HepG2 (cell line): Measurements from ENCODE around the gene ZNF142. TPM values are rescaled to one million over a fixed set of nuclear protein-coding genes. Genes with fewer than 3 reads are reported as not detected.

ENCODE experiments used
- DMAP1 ChIP-seq: IDR thresholded peaks from 2 replicates; pipeline ENCODE4 v1.6.1; 2016
- ESRRA ChIP-seq: sonication (generic); formaldehyde crosslinking; IDR thresholded peaks from 2 replicates; pipeline ENCODE4 v1.5.1; 2020; ENCODE audit warnings: mild to moderate bottlenecking, low read depth, missing genetic modification reagents
- FOXP4 ChIP-seq: sonication (generic); formaldehyde crosslinking; IDR thresholded peaks from 2 replicates; pipeline ENCODE4 v1.4.0; 2020; ENCODE audit warnings: missing genetic modification reagents
- KDM5B ChIP-seq: sonication (generic); formaldehyde crosslinking; IDR thresholded peaks from 2 replicates; pipeline ENCODE4 v1.4.0; 2020; ENCODE audit warnings: missing genetic modification reagents, mild to moderate bottlenecking, borderline replicate concordance
- KLF16 ChIP-seq, 2 experiments: sonication (generic) in 1 of 2; formaldehyde crosslinking in 1 of 2; IDR thresholded peaks; 2 replicates each; pipeline versions ENCODE4 v1.6.1 to v1.8.0; 2016 to 2023; ENCODE audit warnings: missing genetic modification reagents in 2 of 2, missing compliant biosample characterization in 1 of 2
- MED8 ChIP-seq: sonication (generic); formaldehyde crosslinking; IDR thresholded peaks from 2 replicates; pipeline ENCODE4 v1.8.1; 2023; ENCODE audit warnings: mild to moderate bottlenecking, missing genetic modification reagents; ENCODE audit not compliant: insufficient replicate concordance
- MIER2 ChIP-seq: IDR thresholded peaks from 2 replicates; pipeline ENCODE4 v1.6.1; 2016; ENCODE audit warnings: missing biosample characterization, missing genetic modification reagents
- THAP9 ChIP-seq: sonication (generic); formaldehyde crosslinking; IDR thresholded peaks from 2 replicates; pipeline ENCODE4; 2020; ENCODE audit warnings: missing genetic modification reagents, mild to moderate bottlenecking, borderline replicate concordance
- ZBTB34 ChIP-seq: sonication (generic); formaldehyde crosslinking; IDR thresholded peaks from 2 replicates; pipeline ENCODE4 v1.8.0; 2022; ENCODE audit warnings: mild to moderate bottlenecking, missing genetic modification reagents
- ZBTB43 ChIP-seq: sonication (generic); formaldehyde crosslinking; conservative IDR thresholded peaks from 2 replicates; pipeline ENCODE4 v1.4.0; 2020; ENCODE audit warnings: missing genetic modification reagents
- ZNF230 ChIP-seq: sonication (generic); formaldehyde crosslinking; IDR thresholded peaks from 2 replicates; pipeline ENCODE4 v1.4.0; 2020; ENCODE audit warnings: mild to moderate bottlenecking, missing genetic modification reagents
- ZNF30 ChIP-seq: sonication (generic); formaldehyde crosslinking; IDR thresholded peaks from 2 replicates; pipeline ENCODE4 v1.5.0; 2020; ENCODE audit warnings: mild to moderate bottlenecking, missing genetic modification reagents
- ZNF337 ChIP-seq: sonication (generic); formaldehyde crosslinking; IDR thresholded peaks from 2 replicates; pipeline ENCODE4 v1.5.1; 2020; ENCODE audit warnings: missing genetic modification reagents, low read depth, mild to moderate bottlenecking, borderline replicate concordance
- ZNF543 ChIP-seq: sonication (generic); formaldehyde crosslinking; IDR thresholded peaks from 2 replicates; pipeline ENCODE4 v1.4.0; 2020; ENCODE audit warnings: mild to moderate bottlenecking, missing genetic modification reagents
- ZNF574 ChIP-seq: sonication (generic); formaldehyde crosslinking; IDR thresholded peaks from 2 replicates; pipeline ENCODE4 v1.4.0; 2020; ENCODE audit warnings: missing genetic modification reagents
- ZNF691 ChIP-seq: sonication (generic); formaldehyde crosslinking; IDR thresholded peaks from 2 replicates; pipeline ENCODE4 v1.4.0; 2020; ENCODE audit warnings: missing genetic modification reagents, low read depth, mild to moderate bottlenecking, borderline replicate concordance
- polyA plus RNA-seq, 8 experiments: library from polyadenylated mRNA; depleted of rRNA in 3 of 8; stranded (reverse) in 7 of 8; unstranded in 1 of 8; fragments of >200 nt; fragmentation: Illumina TruSeq in 4 of 8; extraction: Trizol in 4 of 8; gene quantifications; 2 replicates each; pipeline versions ENCODE4 v1.2.1 to v1.2.3, GENCODE V29; 2011 to 2016; ENCODE audit warnings: low read depth in 4 of 8, missing spikeins in 1 of 8, mixed read lengths in 1 of 8; ENCODE audit not compliant: insufficient read depth in 1 of 8
- total RNA-seq, 5 experiments: library from RNA; depleted of rRNA; stranded (reverse); fragments of >200 nt; fragmentation: Illumina TruSeq; extraction: Trizol; gene quantifications; 2 replicates each; pipeline ENCODE4 v1.2.3, GENCODE V29; 2016; ENCODE audit warnings: low read depth in 1 of 5

The ZNF142 gene
- total and polyA plus RNA-seq, 2 of the 13 experiments (the other 11 are each of a cell fraction or from before 2014, with no cell fraction given) = 4.8 to 11.4 TPM

GRCh38 chr2:218659258-218659987 lies at the start of gene ZNF142, which contains the start of gene BCS1L (continued):
- TF ChIP-seq FOXP4 (CRISPR knock-in tag) = peak; percentile 56
- TF ChIP-seq KLF16 (CRISPR knock-in tag; IDR thresholded peaks at IDR 0.05) = peak in 1 of 2 experiments; percentile 75; a peak in 1 of 4 replicates
- TF ChIP-seq ZNF543 (CRISPR knock-in tag) = 0 out of 2 replicates have a peak, but pooled peaks have one; percentile 57
- TF ChIP-seq ZBTB34 (CRISPR knock-in tag) = 0 out of 2 replicates have a peak, but pooled peaks have one; percentile 15
- TF ChIP-seq ZNF574 (CRISPR knock-in tag) = peak; percentile 99
- peak; percentile 97 for TF ChIP-seq DMAP1 (CRISPR knock-in tag)
- TF ChIP-seq ZNF230 = peak; percentile 85
- peak; percentile 34 for TF ChIP-seq ZNF30 (CRISPR knock-in tag)
- peak; percentile 58 for TF ChIP-seq ESRRA (CRISPR knock-in tag)
- peak; percentile 98 for TF ChIP-seq KDM5B (CRISPR knock-in tag)
- TF ChIP-seq MIER2 (CRISPR knock-in tag) = no peak
- peak; percentile 89; the same call in 1 of the 2 replicates for TF ChIP-seq ZNF691 (CRISPR knock-in tag)
- TF ChIP-seq ZBTB43 = peak; percentile 68; the same call in 1 of the 2 replicates
- peak; percentile 89; the same call in 1 of the 2 replicates for TF ChIP-seq THAP9 (CRISPR knock-in tag)
- TF ChIP-seq ZNF337 (CRISPR knock-in tag) = 0 out of 2 replicates have a peak, but pooled peaks have one; percentile 33
- peak; percentile 67 for TF ChIP-seq MED8 (CRISPR knock-in tag)
